H1 (cell line): ENCODE measurements around the gene KCNT1. TPM values are rescaled to one million over a fixed set of nuclear protein-coding genes. Genes with fewer than 3 reads are reported as not detected.

ENCODE experiments used
- CTCF ChIA-PET: fragments of 300-600 bp; sonication (Branson Sonifier 250); formaldehyde crosslinking; loops from one replicate; lab custom pipeline; 2021; ENCODE audit not compliant: partially characterized antibody; lab: Charles Lee
- POLR2A ChIA-PET: fragments of 300-600 bp; sonication (Branson Sonifier 250); formaldehyde crosslinking; loops from one replicate; lab custom pipeline; 2021; ENCODE audit warnings: inconsistent platforms; ENCODE audit not compliant: partially characterized antibody; lab: Charles Lee
- DNase-seq, 2 experiments: peaks; one replicate each; pipeline versions ENCODE4 v3.0.0 to v3.0.0-alpha.2; 2010 to 2022; ENCODE audit warnings: low spot score in 2 of 2, low read depth in 1 of 2, mixed read lengths in 1 of 2
- FAIRE-seq: peaks from 2 replicates; lab custom pipeline; 2011; peaks lifted over from hg19 to GRCh38; lab: Jason Lieb, UNC
- H2AFZ ChIP-seq: 2 replicates; pipeline ENCODE4 v1.8.1; 2012; ENCODE audit warnings: low read length, inconsistent platforms
- H2AK5ac ChIP-seq: 2 replicates; pipeline ENCODE4 v1.6.1; 2013; ENCODE audit warnings: low read depth, low read length
- H2BK120ac ChIP-seq: replicated peaks from 2 replicates; pipeline ENCODE3; 2013; ENCODE audit warnings: low read depth, low read length, inconsistent platforms
- H2BK12ac ChIP-seq: 2 replicates; pipeline ENCODE4 v1.6.1; 2013; ENCODE audit warnings: low read depth, low read length
- H2BK15ac ChIP-seq: 2 replicates; pipeline ENCODE4 v1.6.1; 2013; ENCODE audit warnings: low read length
- H2BK20ac ChIP-seq: 2 replicates; pipeline ENCODE4 v1.6.1; 2013; ENCODE audit warnings: low read length
- H2BK5ac ChIP-seq: 2 replicates; pipeline ENCODE4 v1.6.1; 2013; ENCODE audit warnings: low read depth, low read length
- H3K14ac ChIP-seq: 2 replicates; pipeline ENCODE4 v1.6.1; 2013; ENCODE audit warnings: inconsistent platforms; ENCODE audit not compliant: insufficient read length
- H3K18ac ChIP-seq: 2 replicates; pipeline ENCODE4 v1.6.1; 2013; ENCODE audit warnings: low read length; ENCODE audit errors: extremely low read depth
- H3K23ac ChIP-seq: 2 replicates; pipeline ENCODE4 v1.6.1; 2013; ENCODE audit warnings: inconsistent platforms; ENCODE audit not compliant: insufficient read length
- H3K23me2 ChIP-seq: 2 replicates; pipeline ENCODE4 v1.6.1; 2013; ENCODE audit warnings: low read depth, low read length
- H3K27ac ChIP-seq: 2 replicates; pipeline ENCODE4 v1.6.1; 2011; ENCODE audit warnings: low read depth, low read length, inconsistent platforms
- H3K27me3 ChIP-seq, 4 experiments: replicated peaks in 1 of 4; 1 replicate in 1 of 4; 2 replicates in 3 of 4; pipeline versions ENCODE4 v1.6.1 to v1.8.1; 2011 to 2013; ENCODE audit warnings: low read length in 3 of 4, mild to moderate bottlenecking in 3 of 4, inconsistent platforms in 2 of 4, mixed read lengths in 2 of 4, moderate library complexity in 1 of 4; ENCODE audit not compliant: control insufficient read depth in 3 of 4, insufficient read depth in 3 of 4; ENCODE audit errors: extremely low read depth in 1 of 4
- H3K36me3 ChIP-seq, 4 experiments: 2 replicates each; pipeline versions ENCODE4 v1.6.1 to v1.8.1; 2011 to 2013; ENCODE audit warnings: mild to moderate bottlenecking in 4 of 4, low read length in 3 of 4, moderate library complexity in 2 of 4, control low read depth in 1 of 4, inconsistent platforms in 1 of 4; ENCODE audit not compliant: insufficient read depth in 4 of 4, control insufficient read depth in 2 of 4
- H3K4ac ChIP-seq: replicated peaks from 2 replicates; pipeline ENCODE3; 2013; ENCODE audit warnings: low read length, low read depth, mixed read lengths, inconsistent platforms; ENCODE audit not compliant: insufficient read length
- H3K4me1 ChIP-seq, 4 experiments: replicated peaks in 1 of 4; 1 replicate in 1 of 4; 2 replicates in 3 of 4; pipeline versions ENCODE4 v1.6.1 to v1.8.1; 2011 to 2013; ENCODE audit warnings: low read length in 3 of 4, inconsistent platforms in 2 of 4, mixed read lengths in 1 of 4; ENCODE audit not compliant: insufficient read depth in 4 of 4, control insufficient read depth in 3 of 4
- H3K4me2 ChIP-seq, 2 experiments: 2 replicates each; pipeline versions ENCODE4 v1.6.1 to v1.8.1; 2011 to 2013; ENCODE audit warnings: low read depth in 2 of 2, low read length in 2 of 2, control low read depth in 1 of 2, inconsistent platforms in 1 of 2, mild to moderate bottlenecking in 1 of 2; ENCODE audit not compliant: insufficient read depth in 1 of 2
- H3K4me3 ChIP-seq, 4 experiments: fragments of 200-600, 300-600 bp in 1 of 4; sonication (generic), shearing (Covaris generic), sonication (Bioruptor Twin) in 1 of 4; 2 replicates each; pipeline versions ENCODE4 v1.5.1 to v1.8.1; 2011 to 2016; ENCODE audit warnings: low read length in 4 of 4, low read depth in 3 of 4, control low read depth in 2 of 4, inconsistent platforms in 2 of 4, mild to moderate bottlenecking in 2 of 4, mixed read lengths in 1 of 4, moderate library complexity in 1 of 4; ENCODE audit not compliant: insufficient read depth in 2 of 4; ENCODE audit errors: extremely low read depth in 1 of 4
- H3K56ac ChIP-seq: replicated peaks from 2 replicates; pipeline ENCODE3; 2013; ENCODE audit warnings: low read depth, mild to moderate bottlenecking, mixed read lengths, low read length, inconsistent platforms; ENCODE audit not compliant: insufficient read length
- H3K79me1 ChIP-seq: 2 replicates; pipeline ENCODE4 v1.6.1; 2013; ENCODE audit warnings: low read depth, low read length, control low read depth
- H3K79me2 ChIP-seq, 2 experiments: 2 replicates each; pipeline versions ENCODE4 v1.6.1 to v1.8.1; 2012 to 2013; ENCODE audit warnings: low read length in 2 of 2, mild to moderate bottlenecking in 2 of 2, inconsistent platforms in 1 of 2; ENCODE audit not compliant: insufficient read depth in 2 of 2, control insufficient read depth in 1 of 2
- H3K9ac ChIP-seq, 4 experiments: replicated peaks in 1 of 4; 1 replicate in 1 of 4; 2 replicates in 3 of 4; pipeline versions ENCODE4 v1.6.1 to v1.8.1; 2011 to 2013; ENCODE audit warnings: low read depth in 3 of 4, low read length in 3 of 4, control low read depth in 2 of 4, mild to moderate bottlenecking in 2 of 4, moderate library complexity in 2 of 4, inconsistent platforms in 1 of 4; ENCODE audit errors: extremely low read depth in 1 of 4
- H3K9me3 ChIP-seq, 2 experiments: 2 replicates each; pipeline versions ENCODE4 v1.6.1 to v1.8.1; 2012 to 2013; ENCODE audit warnings: mild to moderate bottlenecking in 2 of 2, moderate library complexity in 2 of 2, control low read depth in 1 of 2, inconsistent platforms in 1 of 2, low read depth in 1 of 2, low read length in 1 of 2, mixed read lengths in 1 of 2; ENCODE audit not compliant: insufficient read depth in 2 of 2
- H4K20me1 ChIP-seq, 2 experiments: replicated peaks in 1 of 2; 2 replicates each; pipeline versions ENCODE3 to v1.8.1; 2011 to 2013; ENCODE audit warnings: inconsistent platforms in 2 of 2, low read length in 2 of 2, mild to moderate bottlenecking in 1 of 2; ENCODE audit not compliant: insufficient read depth in 2 of 2, control insufficient read depth in 1 of 2
- H4K5ac ChIP-seq: 2 replicates; pipeline ENCODE4 v1.6.1; 2013; ENCODE audit warnings: low read length, low read depth, mixed read lengths, inconsistent platforms; ENCODE audit not compliant: insufficient read length
- H4K8ac ChIP-seq: 2 replicates; pipeline ENCODE4 v1.8.0; 2013; ENCODE audit warnings: mild to moderate bottlenecking, moderate library complexity, low read length, inconsistent platforms; ENCODE audit not compliant: insufficient read depth; ENCODE audit errors: extremely low read depth
- H4K91ac ChIP-seq: replicated peaks from 2 replicates; pipeline ENCODE3; 2013; ENCODE audit warnings: low read length, mixed read lengths, inconsistent platforms; ENCODE audit not compliant: insufficient read length
- GTF2F1 ChIP-seq: IDR thresholded peaks from 2 replicates; pipeline ENCODE4 v1.6.1; 2012; ENCODE audit warnings: low read depth, low read length, improper control_type of control experiment, borderline replicate concordance
- RFX5 ChIP-seq: IDR thresholded peaks from 2 replicates; pipeline ENCODE4 v1.6.1; 2011; ENCODE audit warnings: low read depth, low read length, improper control_type of control experiment, borderline replicate concordance
- WGBS, 2 experiments: shearing (Covaris generic) in 1 of 2; methylation state at CpG; one replicate each; pipeline versions ENCODE4 v1.1.6 to v1.1.7; 2013 to 2015; ENCODE audit warnings: low lambda C conversion rate in 2 of 2, mixed read lengths in 2 of 2, inconsistent platforms in 1 of 2, low coverage in 1 of 2, missing lambda C conversion rate in 1 of 2; ENCODE audit not compliant: insufficient replicate concordance in 2 of 2, insufficient coverage in 1 of 2, insufficient read length in 1 of 2; ENCODE audit errors: extremely low coverage in 1 of 2, missing lambda C conversion rate in 1 of 2; 5-methylcytosine and 5-hydroxymethylcytosine counted together
- polyA plus RNA-seq, 7 experiments: library from polyadenylated mRNA; depleted of rRNA in 3 of 7; stranded (reverse) in 5 of 7; unstranded in 2 of 7; fragments of >200 nt in 5 of 7; fragments of 200-250 nt in 2 of 7; gene quantifications; 1 replicate in 5 of 7; 2 replicates in 1 of 7; 4 replicates in 1 of 7; pipeline versions ENCODE4 v1.2.1 to v1.2.3, GENCODE V29; 2011 to 2013; ENCODE audit warnings: missing spikeins in 2 of 7, mixed read lengths in 2 of 7
- total RNA-seq: library from RNA; stranded (reverse); fragmentation: NEBNext Ultra II Directional; extraction: Animal tissue kit (Norgen Biotek cat#: 25700); gene quantifications from 2 replicates; pipeline ENCODE4 v1.2.1, GENCODE V29; 2021
- TF ChIP-seq, protein P1 (sequence below), 3 experiments: IDR thresholded peaks; 1 replicate in 2 of 3; 2 replicates in 1 of 3; pipeline versions ENCODE4 v1.5.1 to v1.6.1; 2011; ENCODE audit warnings: low read length in 3 of 3, mild to moderate bottlenecking in 3 of 3, inconsistent platforms in 2 of 3, low read depth in 1 of 3, moderate library complexity in 1 of 3; ENCODE audit not compliant: insufficient read depth in 1 of 3; ENCODE audit errors: control extremely low read depth in 1 of 3

The KCNT1 gene
- total and polyA plus RNA-seq, 2 of the 8 experiments (the other 6 are each of a cell fraction or from before 2014, with no cell fraction given), result 0.13 to 0.20 TPM

DNA sequence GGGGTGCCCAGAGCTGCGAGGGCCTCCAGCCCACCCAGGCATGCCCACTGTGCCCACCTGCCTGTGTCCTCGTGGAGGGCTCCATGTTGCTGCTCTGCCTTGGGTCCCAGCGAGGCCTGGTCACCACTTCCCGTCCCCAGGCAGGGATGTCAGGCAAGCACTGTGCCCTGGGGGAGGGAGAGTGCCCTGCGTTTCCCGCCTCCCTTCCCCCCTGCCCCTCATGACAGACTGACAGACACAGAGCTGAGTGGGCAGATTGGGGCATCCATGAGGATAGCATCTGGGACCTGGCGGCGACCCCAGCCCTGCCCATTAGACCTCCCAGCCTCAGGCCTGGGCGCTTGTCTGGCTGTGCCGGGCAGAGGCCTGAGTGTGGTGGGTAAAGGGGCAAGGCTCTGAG is 56.9 kb downstream of the KCNT1 start:
- Histone ChIP-seq H2AFZ (no peak overlapping the region), H3K27ac (no peak overlapping the region), H3K4ac (no peak overlapping the region), H3K9ac (no peak overlapping the region), H3K36me3 (no peaks in the 10 kb centered on the region), H2BK5ac (no peak overlapping the region), H3K4me2 (no peak overlapping the region), H2AK5ac (no peak overlapping the region), H3K9me3 (0 out of 4 replicates have a peak, but pooled peaks cover 0 to 9% of the 10 kb centered on the region in 2 experiments), H3K23ac (no peak overlapping the region), H3K18ac (no peak overlapping the region), H3K4me3 (no peak overlapping the region), H4K8ac (no peak overlapping the region), H3K4me1 (no peaks in the 10 kb centered on the region), H2BK12ac (no peak overlapping the region), H2BK120ac (no peak overlapping the region), H2BK15ac (no peak overlapping the region), H3K79me1 (no peaks in the 10 kb centered on the region), H3K23me2 (no peaks in the 10 kb centered on the region), H3K79me2 (no peaks in the 10 kb centered on the region), H3K27me3 (no peaks in the 10 kb centered on the region), H2BK20ac (no peak overlapping the region), H4K5ac (no peak overlapping the region), H4K20me1 (no peaks in the 10 kb centered on the region), H4K91ac (no peak overlapping the region), H3K56ac (no peak overlapping the region), H3K14ac (no peak overlapping the region)
- POLR2A ChIA-PET, result no interaction called here
- no peak for FAIRE-seq
- 91% methylated on average over 9 of the region's 10 CpGs; no CpG with 5 or more reads in 1 of the 2 experiments for WGBS, 2 experiments
- CTCF ChIA-PET, result no interaction called here
- DNase-seq, result no peak
- TF ChIP-seq, protein P1, sequence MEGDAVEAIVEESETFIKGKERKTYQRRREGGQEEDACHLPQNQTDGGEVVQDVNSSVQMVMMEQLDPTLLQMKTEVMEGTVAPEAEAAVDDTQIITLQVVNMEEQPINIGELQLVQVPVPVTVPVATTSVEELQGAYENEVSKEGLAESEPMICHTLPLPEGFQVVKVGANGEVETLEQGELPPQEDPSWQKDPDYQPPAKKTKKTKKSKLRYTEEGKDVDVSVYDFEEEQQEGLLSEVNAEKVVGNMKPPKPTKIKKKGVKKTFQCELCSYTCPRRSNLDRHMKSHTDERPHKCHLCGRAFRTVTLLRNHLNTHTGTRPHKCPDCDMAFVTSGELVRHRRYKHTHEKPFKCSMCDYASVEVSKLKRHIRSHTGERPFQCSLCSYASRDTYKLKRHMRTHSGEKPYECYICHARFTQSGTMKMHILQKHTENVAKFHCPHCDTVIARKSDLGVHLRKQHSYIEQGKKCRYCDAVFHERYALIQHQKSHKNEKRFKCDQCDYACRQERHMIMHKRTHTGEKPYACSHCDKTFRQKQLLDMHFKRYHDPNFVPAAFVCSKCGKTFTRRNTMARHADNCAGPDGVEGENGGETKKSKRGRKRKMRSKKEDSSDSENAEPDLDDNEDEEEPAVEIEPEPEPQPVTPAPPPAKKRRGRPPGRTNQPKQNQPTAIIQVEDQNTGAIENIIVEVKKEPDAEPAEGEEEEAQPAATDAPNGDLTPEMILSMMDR (IDR thresholded peaks at IDR 0.05; ENCODE audit: control extremely low read depth in 1 of 3, insufficient read depth in 1 of 3, low read depth in 1 of 3, low read length in 3 of 3), result no peak
- TF ChIP-seq GTF2F1 (no peak), RFX5 (no peak)
